HG03571 (cell line): ENCODE measurements around the gene PFKP.

Experiments
- ATAC-seq: cut with Tn5 transposase; IDR thresholded peaks from one replicate; pipeline ENCODE4 v1.9.1; 2021; ENCODE audit not compliant: unreplicated experiment

The PFKP gene

DNA sequence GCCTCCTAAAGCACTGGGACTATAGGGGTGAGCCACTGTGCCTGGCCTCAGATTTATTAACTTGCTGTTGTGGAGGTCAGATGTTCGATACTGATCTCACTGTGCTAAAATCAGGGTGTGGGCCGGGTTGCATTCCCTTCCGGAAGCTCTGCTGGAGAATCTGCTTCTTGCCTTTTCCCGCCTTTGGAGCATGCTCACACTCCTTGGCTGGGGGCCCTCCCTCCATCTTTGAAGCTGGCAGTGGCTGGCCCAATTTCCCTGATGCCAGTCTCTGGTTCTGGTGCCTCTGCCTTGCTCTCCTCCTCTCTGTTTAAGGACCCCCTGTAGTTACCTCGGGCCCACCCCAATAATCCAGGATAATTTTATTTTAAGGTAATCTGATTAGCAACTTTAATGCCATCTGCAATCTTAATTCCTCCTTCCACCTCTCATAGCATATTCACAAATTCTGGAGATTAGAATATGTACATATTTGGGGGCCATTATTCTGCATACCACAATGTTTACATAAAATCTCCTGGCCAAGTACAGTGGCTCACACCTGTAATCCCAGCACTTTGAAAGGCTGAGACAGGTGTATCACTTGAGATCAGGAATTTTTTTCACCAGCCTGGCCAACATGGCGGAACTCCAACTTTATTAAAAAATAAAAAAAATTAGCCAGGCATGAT is 113.1 kb downstream of the PFKP start:
- ATAC-seq = no peak

DNA sequence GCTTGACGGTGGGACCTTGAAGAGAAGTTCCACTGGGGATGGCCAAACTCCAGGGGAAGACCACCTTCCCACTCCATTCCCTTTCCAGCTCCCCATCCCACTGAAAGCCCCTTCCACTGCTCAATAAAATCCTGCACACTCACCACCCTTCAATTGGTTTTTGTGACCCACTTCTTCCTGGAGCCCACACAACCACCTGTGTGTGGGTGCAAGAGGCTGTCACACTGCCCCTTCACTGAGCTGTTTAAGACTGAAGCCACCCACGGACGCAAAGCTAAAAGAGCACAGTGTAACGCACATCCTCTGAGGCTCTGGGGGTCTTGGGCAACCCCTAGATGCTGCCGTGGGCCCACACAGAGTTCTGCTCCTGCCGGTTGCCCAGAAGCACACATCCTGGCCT is 118.0 kb downstream of the PFKP start:
- ATAC-seq = no peak

DNA sequence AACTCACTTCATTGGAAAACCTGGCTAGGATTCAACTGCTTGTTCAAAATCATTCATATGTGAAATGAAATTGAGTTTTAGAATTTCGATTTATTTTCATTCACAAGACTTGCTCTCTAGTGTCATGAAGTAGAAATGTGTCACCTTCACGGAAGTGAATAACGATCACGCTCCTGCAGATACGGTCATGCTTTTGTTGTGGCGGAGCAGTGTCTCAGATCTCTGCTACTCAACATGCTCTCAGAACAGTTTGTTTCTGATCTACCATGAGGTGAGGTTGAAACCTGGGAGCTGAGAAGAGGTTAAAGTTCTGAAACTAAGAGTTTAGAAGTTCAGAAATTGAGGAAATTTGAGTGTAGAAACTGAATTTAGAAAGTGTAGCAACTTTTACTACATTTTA is 119.0 kb downstream of the PFKP start:
- no peak for ATAC-seq
